ENCODE data around the gene FEZ2. TPM values are rescaled to one million over a fixed set of nuclear protein-coding genes. Genes with fewer than 3 reads are reported as not detected.
A peak's percentile ranks its signal among the peaks of the same experiment; 100 is the strongest.

The FEZ2 gene
- total RNA-seq, 8 experiments from 2014 or later, result 25.9 to 49.8 (median 32.8) TPM

DNA sequence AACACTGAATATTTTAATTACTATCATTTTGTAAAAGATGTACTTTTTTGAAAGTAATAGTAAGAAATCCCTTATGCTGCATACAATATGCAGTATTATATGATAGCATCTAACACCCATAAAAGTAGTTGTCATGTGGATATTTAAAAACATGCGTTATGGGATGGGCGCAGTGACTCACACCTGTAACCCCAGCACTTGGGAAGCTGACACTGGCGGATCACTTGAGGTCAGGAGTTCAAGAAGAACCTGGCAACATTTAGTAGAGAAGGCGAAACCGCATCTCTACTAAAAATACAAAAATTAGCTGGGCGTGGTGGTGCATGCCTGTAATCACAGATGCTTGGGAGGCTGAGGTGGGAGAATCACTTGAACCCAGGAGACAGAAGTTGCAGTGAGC is 88.9 kb downstream of the FEZ2 start:
- H3K4me3 ChIP-seq, result no peak overlapping the region
- 50 to 100% (median 93%) methylated on average over 1 to 4 of the region's 6 CpGs; no CpG with 5 or more reads in 2 of the 10 experiments for WGBS, 10 experiments
- H3K27ac ChIP-seq, result no peak overlapping the region
- in situ Hi-C loops (cut with MboI; ENCODE audit: low pct_unique_long_range_greater_than_20kb in 2 of 9, low sequenced_read_pairs in 9 of 9, unreplicated experiment in 9 of 9), result loop anchor here in 1 of 9 experiments (10.0 kb wide), 1 partner anchor 154 kb away; the partner anchor contains the start of gene CRIM1
- peak in 2 of 8 experiments; percentile 41 to 68 for ATAC-seq (replicated peaks in 6 of 8)
- H3K4me1 ChIP-seq (replicated peaks in 1 of 2), result no peaks in the 10 kb centered on the region

- H3K27ac ChIP-seq, result no peak overlapping the region
- in situ Hi-C loops (cut with MboI; ENCODE audit: low pct_unique_long_range_greater_than_20kb in 2 of 9, low sequenced_read_pairs in 9 of 9, unreplicated experiment in 9 of 9), result loop anchor here in 1 of 9 experiments (10.0 kb wide), 1 partner anchor 153 kb away; the partner anchor contains the start of gene CRIM1
- ATAC-seq (replicated peaks in 6 of 8), result peak; percentile 83 to 100 (median 88)
- H3K4me1 ChIP-seq (replicated peaks in 1 of 2), result no peaks in the 10 kb centered on the region
- no peak overlapping the region for H3K4me3 ChIP-seq
These were observed 90.6 kb downstream of the FEZ2 start for GRCh38 chr2:36507408-36507812.

Other genes starting within 250 kb of the FEZ2 start
- gene CRIM1, start 242.4 kb downstream of the FEZ2 start, total RNA-seq, result 10 to 100 TPM; 15.1 to 61.1 (median 24.3) TPM
- under 1 TPM in 3 of 8 experiments, not detected in 5; 0.09 to 0.71 (median 0.28) TPM for gene VIT, start 98.5 kb upstream of the FEZ2 start, total RNA-seq

Data from motor neuron (in vitro differentiated cells).